ENCODE results near the gene LZTR1. TPM values are rescaled to one million over a fixed set of nuclear protein-coding genes. Genes with fewer than 3 reads are reported as not detected.
A peak's percentile ranks its signal among the peaks of the same experiment; 100 is the strongest.

LZTR1 gene
- total RNA-seq, 2 experiments from 2014 or later: 56.2 to 58.0 TPM

- H3K4me1 Mint-ChIP-seq (ENCODE audit: low read depth): peaks cover 12% of the 10 kb centered on the region
- no peaks in the 10 kb centered on the region for H3K36me3 Mint-ChIP-seq (ENCODE audit: low read depth)
- no peak for ATAC-seq
- H3K9me3 Mint-ChIP-seq (ENCODE audit: insufficient read depth): no peaks in the 10 kb centered on the region
- no peak for DNase-seq
- ChIA-PET CTCF (interaction anchor here (1.2 to 3.5 kb wide), 2 partner anchors 9 to 20 kb away, joined by 4 to 9 read pairs; partner anchors contain the start of gene LZTR1), POLR2A (no interaction called here)
- H3K27ac Mint-ChIP-seq: no peak overlapping the region
- H3K4me3 Mint-ChIP-seq: no peak overlapping the region
- H3K27me3 Mint-ChIP-seq (ENCODE audit: low read depth): peaks cover 21% of the 10 kb centered on the region
Measured at GRCh38 chr22:20962491-20962945, 19.6 kb upstream of the LZTR1 start.

- H3K27ac Mint-ChIP-seq: no peak overlapping the region
- no peaks in the 10 kb centered on the region for H3K36me3 Mint-ChIP-seq (ENCODE audit: low read depth)
- H3K9me3 Mint-ChIP-seq (ENCODE audit: insufficient read depth): no peaks in the 10 kb centered on the region
- ChIA-PET CTCF (interaction anchor here (1.2 to 3.5 kb wide), 2 partner anchors 10 to 19 kb away, joined by 4 to 9 read pairs; partner anchors contain the start of gene LZTR1), POLR2A (no interaction called here)
- peaks cover 13% of the 10 kb centered on the region for H3K27me3 Mint-ChIP-seq (ENCODE audit: low read depth)
- ATAC-seq: no peak
- H3K4me1 Mint-ChIP-seq (ENCODE audit: low read depth): peaks cover 10% of the 10 kb centered on the region
- no peak for DNase-seq
- H3K4me3 Mint-ChIP-seq: no peak overlapping the region
Measured at GRCh38 chr22:20963201-20964052, 18.7 kb upstream of the LZTR1 start.

- ATAC-seq: no peak
- ChIA-PET POLR2A (no interaction called here), CTCF (interaction anchor here (3.5 kb wide), 1 partner anchor 11 kb away, joined by 9 read pairs; no protein-coding TSS in a partner anchor)
- peak overlapping the region; percentile 48 for H3K4me3 Mint-ChIP-seq
- H3K27ac Mint-ChIP-seq: no peak overlapping the region
- H3K36me3 Mint-ChIP-seq (ENCODE audit: low read depth): no peaks in the 10 kb centered on the region
- H3K4me1 Mint-ChIP-seq (ENCODE audit: low read depth): peaks cover 10% of the 10 kb centered on the region
- no peaks in the 10 kb centered on the region for H3K9me3 Mint-ChIP-seq (ENCODE audit: insufficient read depth)
- H3K27me3 Mint-ChIP-seq (ENCODE audit: low read depth): peaks cover 13% of the 10 kb centered on the region
- no peak for DNase-seq
Measured at GRCh38 chr22:20964090-20964798, 17.9 kb upstream of the LZTR1 start.

- no peaks in the 10 kb centered on the region for H3K9me3 Mint-ChIP-seq (ENCODE audit: insufficient read depth)
- peaks cover 13% of the 10 kb centered on the region for H3K27me3 Mint-ChIP-seq (ENCODE audit: low read depth)
- H3K4me3 Mint-ChIP-seq: peak overlapping the region; percentile 48
- H3K4me1 Mint-ChIP-seq (ENCODE audit: low read depth): peaks cover 10% of the 10 kb centered on the region
- DNase-seq (no peak), ATAC-seq (no peak)
- CTCF ChIA-PET: no interaction called here
- H3K36me3 Mint-ChIP-seq (ENCODE audit: low read depth): no peaks in the 10 kb centered on the region
- H3K27ac Mint-ChIP-seq: no peak overlapping the region
- POLR2A ChIA-PET: no interaction called here
Measured at GRCh38 chr22:20964799-20965103, 17.3 kb upstream of the LZTR1 start.

- DNase-seq (no peak), ATAC-seq (no peak)
- ChIA-PET CTCF (no interaction called here), POLR2A (no interaction called here)
- H3K27ac Mint-ChIP-seq: no peak overlapping the region
- no peaks in the 10 kb centered on the region for H3K36me3 Mint-ChIP-seq (ENCODE audit: low read depth)
- H3K9me3 Mint-ChIP-seq (ENCODE audit: insufficient read depth): no peaks in the 10 kb centered on the region
- H3K27me3 Mint-ChIP-seq (ENCODE audit: low read depth): peaks cover 12% of the 10 kb centered on the region
- peak overlapping the region; percentile 18 for H3K4me3 Mint-ChIP-seq
- peaks cover 10% of the 10 kb centered on the region for H3K4me1 Mint-ChIP-seq (ENCODE audit: low read depth)
Measured at GRCh38 chr22:20965104-20965887, 16.8 kb upstream of the LZTR1 start.

GRCh38 chr22:20965888-20966855 lies 15.9 kb upstream of the LZTR1 start:
- no peak for ATAC-seq
- Mint-ChIP-seq H3K27me3 (ENCODE audit: low read depth) (peaks cover 8% of the 10 kb centered on the region), H3K36me3 (ENCODE audit: low read depth) (no peaks in the 10 kb centered on the region), H3K9me3 (ENCODE audit: insufficient read depth) (no peaks in the 10 kb centered on the region), H3K27ac (no peak overlapping the region), H3K4me3 (peak overlapping the region; percentile 18), H3K4me1 (ENCODE audit: low read depth) (peaks cover 10% of the 10 kb centered on the region)
- CTCF ChIA-PET: no interaction called here
- POLR2A ChIA-PET: no interaction called here
- DNase-seq: no peak

GRCh38 chr22:20966883-20967696 lies 15.0 kb upstream of the LZTR1 start, which contains the start of gene AIFM3:
AIFM3 (plus strand) TSS chr22:20967255; CDS start chr22:20967945, 690 bp downstream.
- no peak within 1 kb of the TSS for H3K27ac Mint-ChIP-seq
- peaks cover 10% of the 10 kb centered on the region for H3K4me1 Mint-ChIP-seq (ENCODE audit: low read depth)
- H3K27me3 Mint-ChIP-seq (ENCODE audit: low read depth): peaks cover 8% of the 10 kb centered on the region
- no peaks in the 10 kb centered on the region for H3K9me3 Mint-ChIP-seq (ENCODE audit: insufficient read depth)
- CTCF ChIA-PET: interaction anchor here (1.2 kb wide), 1 partner anchor 15 kb away, joined by 3 read pairs; the partner anchor contains the start of gene LZTR1
- POLR2A ChIA-PET: no interaction called here
- ATAC-seq (no peak), DNase-seq (no peak)
- no peaks in the 10 kb centered on the region for H3K36me3 Mint-ChIP-seq (ENCODE audit: low read depth)
- H3K4me3 Mint-ChIP-seq: no peak within 1 kb of the TSS

- Mint-ChIP-seq H3K27me3 (ENCODE audit: low read depth) (peaks cover 8% of the 10 kb centered on the region), H3K4me3 (no peak overlapping the region), H3K27ac (no peak overlapping the region), H3K36me3 (ENCODE audit: low read depth) (no peaks in the 10 kb centered on the region), H3K4me1 (ENCODE audit: low read depth) (peaks cover 10% of the 10 kb centered on the region), H3K9me3 (ENCODE audit: insufficient read depth) (no peaks in the 10 kb centered on the region)
- POLR2A ChIA-PET: no interaction called here
- no peak for ATAC-seq
- CTCF ChIA-PET: interaction anchor here (1.2 kb wide), 1 partner anchor 14 kb away, joined by 3 read pairs; the partner anchor contains the start of gene LZTR1
- DNase-seq: no peak
Measured at GRCh38 chr22:20967697-20968211, 14.3 kb upstream of the LZTR1 start.

- no peak overlapping the region for H3K4me3 Mint-ChIP-seq
- POLR2A ChIA-PET: no interaction called here
- ATAC-seq (no peak), DNase-seq (no peak)
- H3K9me3 Mint-ChIP-seq (ENCODE audit: insufficient read depth): no peaks in the 10 kb centered on the region
- CTCF ChIA-PET: interaction anchor here (0.8 kb wide), 1 partner anchor 14 kb away, joined by 3 read pairs; the partner anchor contains the start of gene LZTR1
- H3K4me1 Mint-ChIP-seq (ENCODE audit: low read depth): peaks cover 10% of the 10 kb centered on the region
- H3K36me3 Mint-ChIP-seq (ENCODE audit: low read depth): no peaks in the 10 kb centered on the region
- peaks cover 8% of the 10 kb centered on the region for H3K27me3 Mint-ChIP-seq (ENCODE audit: low read depth)
- H3K27ac Mint-ChIP-seq: no peak overlapping the region
Measured at GRCh38 chr22:20968281-20968977, 13.7 kb upstream of the LZTR1 start.
